H54 (cell line): ENCODE data around the gene ETFA.
"Not testable (repeated sequence)": the region's sequence is repeated elsewhere in the genome, so short reads cannot be mapped to it uniquely, and the experiment has no call there.

ENCODE experiments used
- DNase-seq: peaks from one replicate; pipeline ENCODE4 v3.0.0; 2011; ENCODE audit warnings: low spot score, mixed read lengths; ENCODE audit not compliant: insufficient read length
- FAIRE-seq: peaks from 3 replicates; lab custom pipeline; 2011; peaks lifted over from hg19 to GRCh38; lab: Jason Lieb, UNC
- POLR2A ChIP-seq: IDR thresholded peaks from 2 replicates; pipeline ENCODE4 v1.6.1; 2011; ENCODE audit warnings: low read depth, mild to moderate bottlenecking, low read length

The ETFA gene

GRCh38 chr15:76289582-76289981 is 21.7 kb downstream of the ETFA start:
- no peak for TF ChIP-seq POLR2A
- DNase-seq: no peak
- FAIRE-seq: no peak

- no peak for TF ChIP-seq POLR2A
- FAIRE-seq (no peak), DNase-seq (no peak)
Measured at GRCh38 chr15:76286271-76286879, 24.9 kb downstream of the ETFA start.

- FAIRE-seq (peak; percentile 6), DNase-seq (no peak)
- TF ChIP-seq POLR2A: no peak
Measured at GRCh38 chr15:76285241-76285825, 25.9 kb downstream of the ETFA start.

- no peak for TF ChIP-seq POLR2A
- DNase-seq (no peak), FAIRE-seq (no peak)
Measured at GRCh38 chr15:76282465-76282864, 28.8 kb downstream of the ETFA start.

- no peak for FAIRE-seq
- no peak for TF ChIP-seq POLR2A
- no peak for DNase-seq
Measured at GRCh38 chr15:76278651-76279050, 32.6 kb downstream of the ETFA start.

- no peak for TF ChIP-seq POLR2A
- FAIRE-seq (no peak), DNase-seq (no peak)
Measured at GRCh38 chr15:76274821-76275220, 36.4 kb downstream of the ETFA start.

- TF ChIP-seq POLR2A: no peak
- FAIRE-seq: no peak
- no peak for DNase-seq
Measured at GRCh38 chr15:76274226-76274625, 37.0 kb downstream of the ETFA start.

- FAIRE-seq (no peak), DNase-seq (no peak)
- TF ChIP-seq POLR2A: no peak
Measured at GRCh38 chr15:76270876-76271275, 40.4 kb downstream of the ETFA start.

- no peak for FAIRE-seq
- TF ChIP-seq POLR2A: no peak
- no peak for DNase-seq
Measured at GRCh38 chr15:76267077-76267476, 44.2 kb downstream of the ETFA start.

- not testable (repeated sequence) for DNase-seq, FAIRE-seq
Measured at GRCh38 chr15:76265769-76266168, 45.5 kb downstream of the ETFA start.

GRCh38 chr15:76260246-76260938 is 50.9 kb downstream of the ETFA start:
- no peak for FAIRE-seq
- no peak for TF ChIP-seq POLR2A
- no peak for DNase-seq

- DNase-seq (no peak), FAIRE-seq (no peak)
- TF ChIP-seq POLR2A: no peak
Measured at GRCh38 chr15:76259392-76259791, 51.9 kb downstream of the ETFA start.

GRCh38 chr15:76258460-76258859 is 52.8 kb downstream of the ETFA start:
- DNase-seq (no peak), FAIRE-seq (no peak)
- no peak for TF ChIP-seq POLR2A

GRCh38 chr15:76253691-76254473 is 57.4 kb downstream of the ETFA start:
- no peak for FAIRE-seq
- TF ChIP-seq POLR2A: no peak
- no peak for DNase-seq

- FAIRE-seq: no peak
Measured at GRCh38 chr15:76252249-76252648, 59.0 kb downstream of the ETFA start.

More at GRCh38 chr15:76252249-76252648, 59.0 kb downstream of the ETFA start:
- no peak for TF ChIP-seq POLR2A
- DNase-seq: no peak
